Chondrocyte (in vitro differentiated cells): Measurements from ENCODE around the gene CTXN3. TPM values are rescaled to one million over a fixed set of nuclear protein-coding genes. Genes with fewer than 3 reads are reported as not detected.

Experiments used
- DNase-seq: peaks from one replicate; pipeline ENCODE4 v3.0.0; 2021; ENCODE audit warnings: mixed read lengths, low spot score
- H3K27ac Mint-ChIP-seq: one replicate; pipeline ENCODE4 v1.8.0; 2021; ENCODE audit warnings: mild to moderate bottlenecking, moderate library complexity, mixed read lengths; ENCODE audit not compliant: unreplicated experiment
- H3K27me3 Mint-ChIP-seq: 2 replicates; pipeline ENCODE4 v1.8.0; 2021; ENCODE audit warnings: low read depth, mixed read lengths
- H3K36me3 Mint-ChIP-seq: 2 replicates; pipeline ENCODE4 v1.8.0; 2021; ENCODE audit warnings: low read depth, mixed read lengths
- H3K4me1 Mint-ChIP-seq: 2 replicates; pipeline ENCODE4 v1.8.0; 2021; ENCODE audit warnings: low read depth, mild to moderate bottlenecking, mixed read lengths
- H3K4me3 Mint-ChIP-seq: one replicate; pipeline ENCODE4 v1.8.0; 2021; ENCODE audit warnings: mild to moderate bottlenecking, moderate library complexity, mixed read lengths; ENCODE audit not compliant: unreplicated experiment
- H3K9me3 Mint-ChIP-seq: 2 replicates; pipeline ENCODE4 v1.8.0; 2021; ENCODE audit warnings: low read depth, mixed read lengths
- CTCF ChIP-seq: fragments of 200-600 bp; sonication (generic); IDR thresholded peaks from 2 replicates; pipeline ENCODE4 v1.5.0; 2021; ENCODE audit warnings: antibody characterized with exemption, mild to moderate bottlenecking, moderate library complexity
- total RNA-seq: library from RNA; stranded (reverse); gene quantifications from 3 replicates; pipeline ENCODE4 v1.2.1, GENCODE V29; 2021

The CTXN3 gene
- total RNA-seq, 1 donor from 2014 or later: not detected

GRCh38 chr5:127612441-127613141 is 36.3 kb upstream of the CTXN3 start:
- no peak overlapping the region for H3K27ac Mint-ChIP-seq
- no peaks in the 10 kb centered on the region for H3K36me3 Mint-ChIP-seq
- TF ChIP-seq CTCF: no peak
- no peaks in the 10 kb centered on the region for H3K9me3 Mint-ChIP-seq
- H3K4me1 Mint-ChIP-seq: peaks cover 5% of the 10 kb centered on the region
- no peak for DNase-seq
- H3K4me3 Mint-ChIP-seq: no peak overlapping the region
- no peaks in the 10 kb centered on the region for H3K27me3 Mint-ChIP-seq

- peaks cover 2% of the 10 kb centered on the region for H3K36me3 Mint-ChIP-seq
- peaks cover 6% of the 10 kb centered on the region for H3K9me3 Mint-ChIP-seq
- H3K4me3 Mint-ChIP-seq: no peak overlapping the region
- no peak for DNase-seq
- no peak overlapping the region for H3K27ac Mint-ChIP-seq
- no peaks in the 10 kb centered on the region for H3K27me3 Mint-ChIP-seq
- TF ChIP-seq CTCF: no peak
- H3K4me1 Mint-ChIP-seq: peaks cover 5% of the 10 kb centered on the region
Measured at GRCh38 chr5:127615916-127616315, 33.0 kb upstream of the CTXN3 start.

GRCh38 chr5:127619908-127620479 is 28.9 kb upstream of the CTXN3 start:
- H3K36me3 Mint-ChIP-seq: peaks cover 2% of the 10 kb centered on the region

GRCh38 chr5:127621601-127622325 is 27.1 kb upstream of the CTXN3 start:
- no peak overlapping the region for H3K27ac Mint-ChIP-seq
- H3K36me3 Mint-ChIP-seq: peaks cover 2% of the 10 kb centered on the region
- no peak for DNase-seq
- TF ChIP-seq CTCF: no peak
- no peak overlapping the region for H3K4me3 Mint-ChIP-seq
- H3K4me1 Mint-ChIP-seq: no peaks in the 10 kb centered on the region
- H3K9me3 Mint-ChIP-seq: peaks cover 6% of the 10 kb centered on the region
- no peaks in the 10 kb centered on the region for H3K27me3 Mint-ChIP-seq

More at GRCh38 chr5:127619908-127620479, 28.9 kb upstream of the CTXN3 start:
- TF ChIP-seq CTCF: no peak
- Mint-ChIP-seq H3K9me3 (peaks cover 6% of the 10 kb centered on the region), H3K27ac (no peak overlapping the region), H3K4me3 (no peak overlapping the region), H3K4me1 (peaks cover 5% of the 10 kb centered on the region), H3K27me3 (no peaks in the 10 kb centered on the region)
- no peak for DNase-seq

- Mint-ChIP-seq H3K27me3 (peaks cover 2% of the 10 kb centered on the region), H3K4me1 (peaks cover 7% of the 10 kb centered on the region), H3K36me3 (no peaks in the 10 kb centered on the region), H3K27ac (no peak overlapping the region), H3K9me3 (peaks cover 3% of the 10 kb centered on the region), H3K4me3 (no peak overlapping the region)
- no peak for TF ChIP-seq CTCF
- no peak for DNase-seq
Measured at GRCh38 chr5:127634007-127634406, 14.9 kb upstream of the CTXN3 start.
